ENCODE measurements around the gene MYO9B.

The MYO9B gene

GRCh38 chr19:17245535-17245984, 170.0 kb downstream of the MYO9B start, which contains the start of gene NR2F6:
Gene NR2F6, minus strand, starts transcription at chr19:17245919. Its CDS starts 699 bp downstream, at chr19:17245220.
- TF ChIP-seq, protein P1, sequence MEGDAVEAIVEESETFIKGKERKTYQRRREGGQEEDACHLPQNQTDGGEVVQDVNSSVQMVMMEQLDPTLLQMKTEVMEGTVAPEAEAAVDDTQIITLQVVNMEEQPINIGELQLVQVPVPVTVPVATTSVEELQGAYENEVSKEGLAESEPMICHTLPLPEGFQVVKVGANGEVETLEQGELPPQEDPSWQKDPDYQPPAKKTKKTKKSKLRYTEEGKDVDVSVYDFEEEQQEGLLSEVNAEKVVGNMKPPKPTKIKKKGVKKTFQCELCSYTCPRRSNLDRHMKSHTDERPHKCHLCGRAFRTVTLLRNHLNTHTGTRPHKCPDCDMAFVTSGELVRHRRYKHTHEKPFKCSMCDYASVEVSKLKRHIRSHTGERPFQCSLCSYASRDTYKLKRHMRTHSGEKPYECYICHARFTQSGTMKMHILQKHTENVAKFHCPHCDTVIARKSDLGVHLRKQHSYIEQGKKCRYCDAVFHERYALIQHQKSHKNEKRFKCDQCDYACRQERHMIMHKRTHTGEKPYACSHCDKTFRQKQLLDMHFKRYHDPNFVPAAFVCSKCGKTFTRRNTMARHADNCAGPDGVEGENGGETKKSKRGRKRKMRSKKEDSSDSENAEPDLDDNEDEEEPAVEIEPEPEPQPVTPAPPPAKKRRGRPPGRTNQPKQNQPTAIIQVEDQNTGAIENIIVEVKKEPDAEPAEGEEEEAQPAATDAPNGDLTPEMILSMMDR (IDR thresholded peaks at IDR 0.05; ENCODE audit: low read depth, low read length, missing control alignments): no peak
- no peak for DNase-seq (ENCODE audit: extremely low read depth, low read depth)
- H3K4me3 ChIP-seq (replicated peaks; ENCODE audit: low read depth, low read length): peak within 1 kb of the TSS; percentile 86

GRCh38 chr19:17246681-17247425, 171.3 kb downstream of the MYO9B start:
- peak overlapping the region; percentile 40 for H3K4me3 ChIP-seq (replicated peaks; ENCODE audit: low read depth, low read length)
- TF ChIP-seq, protein P1 (IDR thresholded peaks at IDR 0.05; ENCODE audit: low read depth, low read length, missing control alignments): no peak
- DNase-seq (ENCODE audit: extremely low read depth, low read depth): no peak

GRCh38 chr19:17248011-17248776, 172.6 kb downstream of the MYO9B start:
- no peak overlapping the region for H3K4me3 ChIP-seq (replicated peaks; ENCODE audit: low read depth, low read length)
- no peak for DNase-seq (ENCODE audit: extremely low read depth, low read depth)

GRCh38 chr19:17249887-17250548, 174.4 kb downstream of the MYO9B start:
- H3K4me3 ChIP-seq (replicated peaks; ENCODE audit: low read depth, low read length): no peak overlapping the region
- no peak for DNase-seq (ENCODE audit: extremely low read depth, low read depth)
- TF ChIP-seq, protein P1 (IDR thresholded peaks at IDR 0.05; ENCODE audit: low read depth, low read length, missing control alignments): no peak

More at GRCh38 chr19:17248011-17248776, 172.6 kb downstream of the MYO9B start:
- TF ChIP-seq, protein P1 (IDR thresholded peaks at IDR 0.05; ENCODE audit: low read depth, low read length, missing control alignments): no peak

DNA sequence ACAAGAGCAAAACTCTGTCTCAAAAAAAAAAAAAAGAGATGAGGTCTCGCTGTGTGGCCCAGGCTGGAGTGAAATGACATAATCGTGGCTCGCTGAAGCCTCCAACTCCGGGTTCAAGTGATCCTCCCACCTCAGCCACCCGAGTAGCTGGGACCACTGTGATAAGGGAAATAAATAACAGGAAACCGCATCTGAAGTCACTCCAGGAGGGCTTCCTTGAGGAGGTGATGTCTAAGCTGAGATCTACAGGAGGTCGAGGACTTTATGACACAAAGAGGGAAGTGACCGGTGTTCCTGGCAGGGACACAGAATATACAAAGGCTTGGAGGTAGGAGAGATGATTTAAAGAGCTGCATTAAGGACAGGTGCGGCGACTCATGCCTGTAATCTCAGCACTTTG, 179.1 kb downstream of the MYO9B start:
- no peak for DNase-seq (ENCODE audit: extremely low read depth, low read depth)
- no peak overlapping the region for H3K4me3 ChIP-seq (replicated peaks; ENCODE audit: low read depth, low read length)
- TF ChIP-seq, protein P1 (IDR thresholded peaks at IDR 0.05; ENCODE audit: low read depth, low read length, missing control alignments): no peak

DNA sequence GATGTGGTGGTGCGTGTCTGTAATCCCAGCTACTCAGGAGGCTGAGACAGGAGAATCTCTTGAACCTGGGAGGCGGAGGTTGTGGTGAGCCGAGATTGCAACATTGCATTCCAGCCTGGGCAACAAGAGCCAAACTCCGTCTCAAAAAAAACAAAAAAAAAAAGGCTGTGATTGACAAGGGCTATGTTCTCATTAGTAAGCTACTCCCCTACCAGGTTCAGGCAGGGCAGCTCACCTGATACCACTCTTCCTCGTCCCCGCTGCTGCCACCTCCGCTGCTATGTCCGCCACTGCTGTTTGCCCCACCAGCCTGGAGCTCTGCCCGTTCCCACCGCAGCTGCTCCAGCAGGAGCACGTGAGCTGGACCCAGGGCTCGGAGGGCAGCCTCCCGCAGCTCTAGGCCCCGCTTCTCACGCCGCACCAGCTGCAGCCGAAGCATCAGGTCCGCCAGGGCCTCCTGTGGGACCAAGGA, 179.6 kb downstream of the MYO9B start:
- TF ChIP-seq, protein P1 (IDR thresholded peaks at IDR 0.05; ENCODE audit: low read depth, low read length, missing control alignments): no peak
- no peak overlapping the region for H3K4me3 ChIP-seq (replicated peaks; ENCODE audit: low read depth, low read length)
- no peak for DNase-seq (ENCODE audit: extremely low read depth, low read depth)
